Glutamatergic neuron (in vitro differentiated cells): Measurements from ENCODE around the gene TLNRD1. TPM values are rescaled to one million over a fixed set of nuclear protein-coding genes. Genes with fewer than 3 reads are reported as not detected.
A peak's percentile ranks its signal among the peaks of the same experiment; 100 is the strongest.

ENCODE experiments used
- DNase-seq: peaks from one replicate; pipeline ENCODE4 v3.0.0; 2022
- H3K27ac Mint-ChIP-seq: one replicate; pipeline ENCODE4 v1.8.0; 2020; ENCODE audit warnings: mild to moderate bottlenecking, mixed read lengths, inconsistent platforms; ENCODE audit not compliant: unreplicated experiment
- H3K27me3 Mint-ChIP-seq: one replicate; pipeline ENCODE4 v1.8.0; 2020; ENCODE audit warnings: mild to moderate bottlenecking, moderate library complexity, mixed read lengths, inconsistent platforms; ENCODE audit not compliant: unreplicated experiment
- H3K36me3 Mint-ChIP-seq: one replicate; pipeline ENCODE4 v1.8.0; 2020; ENCODE audit warnings: mild to moderate bottlenecking, mixed read lengths, inconsistent platforms; ENCODE audit not compliant: unreplicated experiment
- H3K4me1 Mint-ChIP-seq: one replicate; pipeline ENCODE4 v1.8.0; 2020; ENCODE audit warnings: mild to moderate bottlenecking, low read depth, mixed read lengths, inconsistent platforms; ENCODE audit not compliant: unreplicated experiment
- H3K4me3 Mint-ChIP-seq: one replicate; pipeline ENCODE4 v1.8.0; 2020; ENCODE audit warnings: mild to moderate bottlenecking, mixed read lengths, inconsistent platforms; ENCODE audit not compliant: unreplicated experiment
- H3K9me3 Mint-ChIP-seq: one replicate; pipeline ENCODE4 v1.8.0; 2020; ENCODE audit warnings: mild to moderate bottlenecking, moderate library complexity, mixed read lengths, inconsistent platforms; ENCODE audit not compliant: unreplicated experiment
- total RNA-seq: library from RNA; stranded (reverse); fragmentation: NEBNext Ultra II Directional; extraction: Animal tissue kit (Norgen Biotek cat#: 25700); gene quantifications from one replicate; pipeline ENCODE4 v1.2.1, GENCODE V29; 2021; ENCODE audit not compliant: unreplicated experiment
- TF ChIP-seq, protein P1 (sequence below): fragments of 200-600 bp; sonication (generic); IDR thresholded peaks from one replicate; pipeline ENCODE4 v1.5.0; 2021; ENCODE audit not compliant: partially characterized antibody, unreplicated experiment

Gene TLNRD1
- total RNA-seq, 1 donor from 2014 or later: 35.5 TPM

GRCh38 chr15:80971143-80971542 is 29.6 kb upstream of the TLNRD1 start:
- Mint-ChIP-seq H3K27me3 (no peaks in the 10 kb centered on the region), H3K4me3 (no peak overlapping the region), H3K9me3 (peaks cover 2% of the 10 kb centered on the region), H3K36me3 (no peaks in the 10 kb centered on the region), H3K4me1 (peaks cover 9% of the 10 kb centered on the region), H3K27ac (no peak overlapping the region)
- TF ChIP-seq, protein P1, sequence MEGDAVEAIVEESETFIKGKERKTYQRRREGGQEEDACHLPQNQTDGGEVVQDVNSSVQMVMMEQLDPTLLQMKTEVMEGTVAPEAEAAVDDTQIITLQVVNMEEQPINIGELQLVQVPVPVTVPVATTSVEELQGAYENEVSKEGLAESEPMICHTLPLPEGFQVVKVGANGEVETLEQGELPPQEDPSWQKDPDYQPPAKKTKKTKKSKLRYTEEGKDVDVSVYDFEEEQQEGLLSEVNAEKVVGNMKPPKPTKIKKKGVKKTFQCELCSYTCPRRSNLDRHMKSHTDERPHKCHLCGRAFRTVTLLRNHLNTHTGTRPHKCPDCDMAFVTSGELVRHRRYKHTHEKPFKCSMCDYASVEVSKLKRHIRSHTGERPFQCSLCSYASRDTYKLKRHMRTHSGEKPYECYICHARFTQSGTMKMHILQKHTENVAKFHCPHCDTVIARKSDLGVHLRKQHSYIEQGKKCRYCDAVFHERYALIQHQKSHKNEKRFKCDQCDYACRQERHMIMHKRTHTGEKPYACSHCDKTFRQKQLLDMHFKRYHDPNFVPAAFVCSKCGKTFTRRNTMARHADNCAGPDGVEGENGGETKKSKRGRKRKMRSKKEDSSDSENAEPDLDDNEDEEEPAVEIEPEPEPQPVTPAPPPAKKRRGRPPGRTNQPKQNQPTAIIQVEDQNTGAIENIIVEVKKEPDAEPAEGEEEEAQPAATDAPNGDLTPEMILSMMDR: no peak
- DNase-seq: no peak

GRCh38 chr15:80972276-80972675 is 28.4 kb upstream of the TLNRD1 start:
- H3K36me3 Mint-ChIP-seq: no peaks in the 10 kb centered on the region
- H3K4me3 Mint-ChIP-seq: no peak overlapping the region
- peaks cover 2% of the 10 kb centered on the region for H3K9me3 Mint-ChIP-seq
- DNase-seq: no peak
- no peak overlapping the region for H3K27ac Mint-ChIP-seq
- H3K27me3 Mint-ChIP-seq: no peaks in the 10 kb centered on the region
- TF ChIP-seq, protein P1: no peak
- H3K4me1 Mint-ChIP-seq: peaks cover 8% of the 10 kb centered on the region

DNA sequence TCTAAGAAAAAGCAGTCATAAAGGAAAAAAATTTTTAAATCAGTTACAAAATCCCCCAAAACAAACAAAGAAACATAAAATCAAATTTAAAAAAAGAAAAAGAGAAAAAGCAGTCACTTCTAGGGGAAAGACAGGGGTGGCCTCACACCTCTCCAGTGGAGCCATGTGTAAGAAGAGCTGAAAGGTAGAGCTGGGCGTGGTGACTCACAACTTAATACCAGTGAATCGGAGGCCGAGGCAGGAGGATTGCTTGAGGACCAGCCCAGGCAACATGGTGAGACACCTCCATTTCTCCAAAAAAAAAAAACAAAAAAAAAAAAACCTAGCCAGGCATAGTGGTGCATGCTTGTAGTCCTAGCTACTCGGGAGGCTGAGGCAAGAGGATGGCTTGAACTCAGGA is 25.8 kb upstream of the TLNRD1 start:
- DNase-seq: no peak
- TF ChIP-seq, protein P1: no peak
- H3K36me3 Mint-ChIP-seq: no peaks in the 10 kb centered on the region

GRCh38 chr15:80976851-80977250 is 23.9 kb upstream of the TLNRD1 start:
- Mint-ChIP-seq H3K27ac (peak overlapping the region; percentile 94), H3K27me3 (no peaks in the 10 kb centered on the region), H3K36me3 (no peaks in the 10 kb centered on the region), H3K4me1 (peaks cover 25% of the 10 kb centered on the region), H3K9me3 (peaks cover 2% of the 10 kb centered on the region), H3K4me3 (no peak overlapping the region)
- DNase-seq: no peak
- TF ChIP-seq, protein P1: no peak

More for the DNA sequence above, 25.8 kb upstream of the TLNRD1 start:
- H3K9me3 Mint-ChIP-seq: peaks cover 2% of the 10 kb centered on the region
- no peaks in the 10 kb centered on the region for H3K27me3 Mint-ChIP-seq
- H3K4me1 Mint-ChIP-seq: peaks cover 22% of the 10 kb centered on the region
- no peak overlapping the region for H3K27ac Mint-ChIP-seq
- no peak overlapping the region for H3K4me3 Mint-ChIP-seq

DNA sequence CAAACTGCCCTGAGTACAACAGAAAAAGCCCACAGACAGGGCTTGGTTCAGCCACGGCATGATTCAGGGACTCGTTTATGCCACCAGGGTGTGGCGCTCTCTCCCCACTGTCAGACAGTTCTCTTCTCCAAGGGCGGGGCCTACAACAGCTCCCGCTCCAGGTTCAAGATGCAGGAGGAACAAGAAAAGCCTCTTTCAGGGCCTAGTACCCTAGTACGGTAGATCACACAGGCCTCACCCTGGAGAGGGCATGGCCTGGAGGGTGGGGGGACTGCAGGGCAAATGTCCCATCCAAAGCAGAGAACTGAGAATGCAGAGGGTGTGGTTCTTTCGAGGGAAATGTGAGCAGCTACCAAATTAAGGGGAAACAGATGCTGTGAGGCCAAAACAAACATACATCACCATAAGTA is 23.1 kb upstream of the TLNRD1 start:
- Mint-ChIP-seq H3K4me3 (peak overlapping the region; percentile 67), H3K27me3 (no peaks in the 10 kb centered on the region), H3K27ac (peak overlapping the region; percentile 94), H3K36me3 (no peaks in the 10 kb centered on the region), H3K4me1 (peaks cover 25% of the 10 kb centered on the region), H3K9me3 (peaks cover 2% of the 10 kb centered on the region)
- peak; percentile 87 for DNase-seq
- TF ChIP-seq, protein P1: peak; percentile 56
